GM19240 (cell line): ENCODE measurements around the gene IL18BP.

ENCODE experiments used
- DNase-seq: peaks from one replicate; pipeline ENCODE4 v3.0.0; 2011; ENCODE audit warnings: low spot score; ENCODE audit not compliant: insufficient read length

The IL18BP gene

GRCh38 chr11:72012091-72012630 lies 13.5 kb downstream of the IL18BP start:
- no peak for DNase-seq

DNA sequence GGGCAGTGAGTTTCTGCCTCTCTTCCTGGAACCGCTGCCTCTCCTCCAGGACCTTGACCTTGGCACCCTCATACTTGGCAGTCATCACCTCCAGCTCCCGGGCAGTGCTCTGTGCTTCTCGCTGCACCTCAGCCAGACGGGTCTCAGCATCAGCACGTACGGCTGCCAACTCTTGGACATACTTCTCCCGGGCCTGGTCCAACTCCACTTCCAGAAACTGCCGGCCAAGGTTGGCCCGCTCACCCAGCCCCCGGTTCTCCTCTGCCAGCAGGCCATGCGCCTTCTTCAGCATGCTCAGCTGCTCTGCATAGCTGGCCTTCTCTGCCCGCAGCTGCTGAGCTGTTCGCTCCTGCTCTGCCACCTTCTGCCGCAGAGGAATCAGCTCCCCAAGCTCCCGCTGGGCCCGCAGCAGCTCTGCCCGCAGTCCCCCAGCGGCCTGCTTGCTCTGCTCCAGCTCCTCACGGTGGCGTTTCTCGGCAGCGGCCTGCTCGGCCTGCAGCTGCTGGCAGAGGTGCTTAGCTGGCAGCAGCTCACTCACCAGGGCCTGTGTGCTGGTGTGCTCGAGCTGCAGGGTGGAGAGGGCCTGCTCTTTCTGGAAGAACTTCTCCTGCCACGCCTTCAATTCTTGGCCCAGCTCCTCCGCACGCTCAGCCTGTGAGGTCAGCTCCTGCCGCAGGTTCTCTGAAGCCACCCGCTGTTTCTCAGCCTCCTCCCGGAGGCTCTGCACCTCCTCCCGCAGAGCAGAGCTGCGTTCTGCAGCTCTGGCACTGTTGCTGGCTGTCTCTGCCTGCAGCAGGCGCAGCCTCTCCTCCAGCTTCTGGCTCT lies 14.4 kb downstream of the IL18BP start:
- no peak for DNase-seq

GRCh38 chr11:72013765-72014711 lies 15.3 kb downstream of the IL18BP start:
- no peak for DNase-seq

DNA sequence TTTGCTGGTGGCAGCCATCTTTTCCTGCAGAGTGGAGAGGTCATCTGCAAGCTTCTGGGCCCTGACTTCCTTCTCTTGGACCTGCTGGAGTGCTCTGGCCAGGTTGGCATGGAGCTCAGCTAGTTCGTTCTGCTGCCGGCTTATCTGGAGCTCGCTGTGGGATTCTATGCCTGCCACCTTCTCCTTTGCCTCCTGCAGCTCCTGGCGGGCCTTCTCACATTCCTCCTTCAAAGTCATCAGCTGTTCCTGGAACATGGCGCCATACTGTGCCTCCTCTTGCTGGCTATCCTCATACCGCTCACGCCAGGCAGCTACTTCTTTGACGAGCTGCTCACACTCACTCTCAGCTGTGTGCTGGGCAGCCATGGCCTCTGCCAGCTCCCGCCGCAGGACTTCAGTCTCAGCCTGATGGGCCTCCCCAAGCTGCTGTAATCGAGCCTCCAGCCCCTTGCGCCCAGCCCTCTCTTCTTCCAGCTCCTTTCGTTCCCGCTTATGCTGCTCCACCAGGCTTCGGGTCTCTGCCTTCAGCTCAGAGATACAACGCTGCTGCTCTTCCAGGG lies 16.1 kb downstream of the IL18BP start:
- no peak for DNase-seq

DNA sequence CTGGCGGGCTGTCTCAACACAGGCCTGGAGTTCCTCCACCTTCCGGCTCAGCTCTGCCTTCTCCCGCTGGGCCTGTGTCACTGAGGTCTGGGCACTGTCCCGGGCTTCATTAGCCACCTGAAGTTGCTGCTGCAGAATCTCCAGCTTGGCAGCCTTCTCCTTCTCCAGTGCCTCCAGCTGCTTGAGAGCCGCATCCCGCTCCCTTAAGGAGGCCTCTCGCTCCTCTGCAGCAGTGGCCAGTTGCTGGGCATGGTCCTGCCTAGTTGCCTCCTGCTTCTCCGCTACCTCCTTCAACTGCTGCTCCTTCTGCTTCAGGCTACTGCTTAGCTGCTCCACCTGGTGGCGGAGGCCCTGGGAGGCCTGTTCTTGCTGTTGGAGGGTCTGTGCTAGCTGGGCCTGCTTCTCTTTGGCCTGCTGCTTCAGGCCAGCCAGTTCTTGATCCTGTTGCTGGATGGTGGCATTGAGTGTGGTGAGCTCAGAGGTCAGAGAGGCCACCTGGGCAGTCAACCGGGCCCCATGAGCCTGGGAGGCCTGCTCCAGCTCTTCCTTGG lies 16.9 kb downstream of the IL18BP start:
- no peak for DNase-seq

- DNase-seq = no peak
Measured at GRCh38 chr11:72018171-72018570, 19.5 kb downstream of the IL18BP start.

GRCh38 chr11:72023335-72023734 lies 24.6 kb downstream of the IL18BP start:
- DNase-seq = no peak

GRCh38 chr11:72024069-72024754 lies 25.5 kb downstream of the IL18BP start:
- no peak for DNase-seq

DNA sequence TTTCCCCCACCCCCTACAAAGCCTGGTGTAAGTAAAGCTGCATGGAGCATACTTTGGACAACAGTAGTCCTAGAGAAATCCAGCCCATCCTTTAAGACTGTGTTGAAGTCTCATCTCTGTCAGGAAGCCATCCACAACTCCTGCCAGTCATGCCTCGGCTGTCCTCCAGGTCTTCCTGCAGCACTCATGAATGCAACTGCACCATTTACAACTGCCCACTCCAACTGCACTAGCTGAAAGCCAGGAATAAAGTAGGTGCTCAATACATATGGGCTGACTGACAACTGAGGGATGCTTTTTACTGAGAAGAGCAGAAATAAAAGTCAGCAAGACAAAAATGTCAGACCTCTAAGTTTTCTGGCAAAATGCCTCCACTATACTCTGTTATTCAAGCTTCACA lies 27.4 kb downstream of the IL18BP start:
- no peak for DNase-seq

GRCh38 chr11:72030472-72031045 lies 31.9 kb downstream of the IL18BP start:
- DNase-seq = no peak

GRCh38 chr11:72036687-72037086 lies 38.0 kb downstream of the IL18BP start:
- DNase-seq = no peak

GRCh38 chr11:72037554-72038311 lies 39.0 kb downstream of the IL18BP start:
- DNase-seq = no peak

- no peak for DNase-seq
Measured at GRCh38 chr11:72038491-72038890, 39.8 kb downstream of the IL18BP start.

DNA sequence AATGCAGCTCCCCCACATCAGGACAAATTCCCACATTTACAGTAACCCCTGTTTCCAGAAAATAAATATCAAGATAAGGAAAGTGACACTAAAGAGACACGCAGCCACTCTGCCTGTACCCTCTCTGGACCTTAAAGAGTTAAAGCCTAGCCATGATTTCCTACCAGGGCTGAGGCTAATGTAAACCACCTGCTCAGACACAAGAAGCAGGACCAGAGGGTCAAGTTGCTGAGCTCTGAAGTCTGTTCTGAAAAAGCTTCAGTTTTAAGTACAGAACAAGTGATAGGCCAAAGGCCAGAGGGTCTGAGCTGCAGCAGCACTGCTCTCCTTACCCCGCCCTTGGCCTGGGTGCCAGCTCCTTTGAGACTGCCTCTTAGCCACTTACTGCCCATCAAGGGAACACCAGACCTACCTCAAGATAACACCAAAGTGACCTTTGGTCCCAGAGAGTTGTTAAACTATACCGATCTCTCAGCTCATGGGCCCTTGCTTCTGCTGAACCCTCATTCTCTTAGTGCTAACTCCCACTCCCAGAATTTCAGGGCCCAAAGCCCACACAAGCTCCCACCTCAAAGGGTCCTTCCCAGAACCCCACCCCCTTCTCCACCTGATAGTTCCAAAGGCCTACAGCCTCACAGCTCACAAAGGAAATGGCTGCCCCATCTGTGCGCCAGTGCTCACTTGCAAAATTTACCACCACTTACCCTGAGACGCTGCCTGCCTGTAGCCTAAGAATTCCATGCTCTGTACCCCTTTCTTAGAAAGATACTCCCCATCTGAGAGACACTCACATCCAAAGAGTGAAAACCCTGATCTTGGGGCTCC lies 40.5 kb downstream of the IL18BP start:
- DNase-seq = no peak

DNA sequence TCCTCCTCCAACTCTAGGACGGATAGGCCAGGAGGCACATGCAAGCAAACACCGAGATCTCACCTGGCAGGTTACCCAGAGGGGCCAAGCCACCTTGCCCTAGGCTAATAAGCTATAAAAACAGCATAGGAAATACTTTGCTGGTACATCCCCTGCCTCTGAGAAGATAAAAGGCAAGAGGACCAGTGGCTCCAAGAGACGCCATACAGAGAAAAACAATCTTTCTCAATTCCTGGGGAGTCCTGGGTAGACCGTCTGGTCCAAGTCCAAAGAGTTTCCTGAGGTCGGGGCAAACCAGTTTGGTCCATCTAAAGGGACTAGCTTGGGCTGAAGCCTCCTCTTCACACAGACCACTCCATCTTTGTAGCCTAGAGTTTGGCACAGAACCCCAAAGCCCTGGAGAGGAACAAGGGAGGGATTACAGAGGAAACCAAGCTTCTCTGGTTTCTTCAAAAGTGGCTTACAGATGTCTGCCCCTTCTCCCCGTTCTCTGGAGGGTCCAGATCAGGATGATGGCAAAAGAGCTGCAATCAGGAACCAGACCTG lies 41.2 kb downstream of the IL18BP start:
- DNase-seq = no peak

GRCh38 chr11:72040491-72041363 lies 42.0 kb downstream of the IL18BP start:
- no peak for DNase-seq

GRCh38 chr11:72041364-72042063 lies 42.8 kb downstream of the IL18BP start:
- no peak for DNase-seq
